NCI-H1930 (cell line): ENCODE measurements around the gene PPP3R1.

Experiments
- DNase-seq, 2 experiments: peaks; one replicate each; lab custom pipeline; 2025; lab: John Stamatoyannopoulos, UW

The PPP3R1 gene

GRCh38 chr2:68258851-68259250 is 6.5 kb upstream of the PPP3R1 start:
- DNase-seq = no peak

DNA sequence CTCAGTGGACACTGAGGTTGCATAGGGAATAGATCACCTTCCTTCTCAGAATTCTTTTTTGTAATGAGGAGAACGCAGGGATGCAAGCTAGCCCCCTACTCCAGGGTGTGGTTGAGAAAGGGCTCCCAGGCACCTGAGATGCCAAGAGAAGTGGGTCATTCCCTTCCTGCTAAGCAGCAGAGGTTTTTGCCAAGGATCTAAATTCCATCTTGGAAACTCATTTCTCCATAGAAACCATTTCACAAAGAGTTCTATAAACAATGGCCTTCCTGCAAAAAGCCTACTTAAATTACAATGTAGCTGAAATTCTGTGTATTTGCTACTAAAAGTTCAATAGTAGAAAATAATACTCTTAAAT is 3.7 kb upstream of the PPP3R1 start:
- no peak for DNase-seq

DNA sequence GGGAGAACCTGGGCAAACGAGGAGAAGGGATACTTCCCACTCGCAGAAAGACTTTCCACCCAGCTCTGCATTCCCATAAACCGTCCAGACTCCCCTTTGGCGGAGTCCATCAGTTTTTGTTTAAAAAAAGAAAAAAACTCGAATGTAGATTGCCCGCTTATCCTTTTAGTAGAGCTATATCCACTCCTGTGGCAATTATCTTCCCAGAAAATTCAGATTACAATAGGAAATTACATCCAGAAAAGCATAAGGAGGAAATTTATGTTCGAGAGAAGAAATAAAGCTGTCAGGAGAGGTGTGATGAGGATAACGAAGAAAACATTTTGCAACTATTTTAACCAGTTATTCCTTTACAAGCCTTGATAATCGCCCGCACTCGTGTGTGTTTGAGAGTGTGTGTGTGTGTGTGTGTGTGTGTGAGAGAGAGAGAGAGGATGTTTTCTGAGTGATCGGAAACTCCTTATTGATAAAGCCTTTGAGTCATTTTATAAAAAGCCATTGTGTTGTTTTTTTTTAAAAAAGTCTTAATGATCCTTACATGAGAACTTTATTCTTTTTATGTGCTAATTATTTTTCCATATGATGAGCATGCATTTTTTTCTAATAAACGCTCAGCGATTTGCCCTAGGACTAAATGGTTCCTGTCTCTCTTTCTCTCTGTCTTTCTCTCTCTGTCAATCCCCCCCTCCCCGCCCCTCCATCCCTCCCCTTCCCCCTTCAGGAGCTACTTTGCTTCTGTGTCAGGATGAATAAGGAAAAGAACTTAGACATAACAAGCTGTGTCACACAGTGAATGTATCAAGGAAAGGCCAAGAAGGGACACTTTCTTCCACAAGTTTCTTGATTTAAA is 1.1 kb upstream of the PPP3R1 start:
- DNase-seq = no peak

DNA sequence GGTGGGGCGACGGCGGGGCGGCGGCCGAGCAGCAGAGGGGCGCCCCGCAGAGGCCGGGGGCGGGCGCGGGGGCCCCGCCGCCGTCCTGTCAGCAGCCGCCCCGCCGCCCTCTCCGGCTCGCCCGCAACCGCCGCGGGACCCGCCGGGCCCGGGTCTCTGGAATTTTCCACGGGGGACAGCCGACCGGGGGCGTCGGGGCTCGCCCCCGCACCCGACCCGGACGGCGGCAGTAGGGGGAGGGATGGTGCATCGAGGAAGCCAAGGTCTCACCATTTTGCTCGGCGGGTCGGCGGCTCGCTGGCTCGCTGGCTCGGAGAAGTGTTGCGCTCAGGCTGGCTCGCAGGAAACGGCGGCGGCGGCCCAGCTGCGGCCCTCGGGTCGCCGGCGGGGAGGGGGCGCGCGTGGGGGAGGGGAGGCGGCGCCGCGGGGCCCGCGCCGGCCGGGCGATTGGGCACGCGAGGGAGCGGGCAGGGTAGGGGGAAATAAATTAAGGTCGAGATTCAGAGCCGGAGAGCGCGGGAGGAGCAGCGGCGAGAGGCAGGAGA is 405 bp downstream of the PPP3R1 start:
- DNase-seq = no peak

- peak; percentile 47 for DNase-seq
Observed at GRCh38 chr2:68251187-68251854, 1.0 kb downstream of the PPP3R1 start.

GRCh38 chr2:68250652-68251186 is 1.6 kb downstream of the PPP3R1 start:
- DNase-seq = no peak

DNA sequence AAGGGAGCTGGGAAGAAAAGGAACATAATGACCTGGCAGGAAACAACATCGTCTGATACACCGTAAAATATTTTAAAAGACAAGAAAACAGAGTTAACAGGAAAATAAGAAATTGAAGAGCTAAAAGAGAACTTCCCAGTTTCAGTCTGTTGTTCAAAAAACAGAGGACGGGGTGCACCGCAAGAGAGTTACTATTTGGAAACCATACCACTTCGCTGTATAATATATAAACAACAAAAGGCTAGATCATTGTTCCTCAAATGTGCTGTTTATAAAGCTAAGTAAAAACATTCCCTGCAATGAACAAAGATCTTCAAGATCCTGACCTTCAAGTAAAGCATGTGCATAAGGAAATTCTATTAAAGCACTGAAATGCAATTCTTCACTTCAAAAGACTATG is 2.1 kb downstream of the PPP3R1 start:
- no peak for DNase-seq

- DNase-seq = no peak
Observed at GRCh38 chr2:68248806-68249205, 3.5 kb downstream of the PPP3R1 start.

DNA sequence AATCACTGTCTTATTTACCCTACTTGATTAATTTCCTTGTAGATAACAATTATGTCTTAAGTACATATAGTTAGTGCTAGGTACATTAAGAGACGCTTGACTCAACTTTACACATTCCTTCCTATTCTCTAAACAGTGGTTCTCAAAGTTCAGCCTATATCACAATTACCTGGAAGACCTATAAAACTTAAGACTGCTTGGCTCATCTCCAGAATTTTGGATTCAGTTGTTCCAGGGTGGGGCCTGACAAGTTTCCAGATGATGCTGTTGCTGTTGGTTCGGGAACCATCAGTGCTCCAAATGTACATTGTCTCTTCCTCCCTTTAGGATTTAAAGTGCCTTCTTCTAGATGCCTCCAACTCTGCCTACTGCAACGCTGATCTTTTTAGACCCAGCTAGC is 4.0 kb downstream of the PPP3R1 start:
- no peak for DNase-seq

DNA sequence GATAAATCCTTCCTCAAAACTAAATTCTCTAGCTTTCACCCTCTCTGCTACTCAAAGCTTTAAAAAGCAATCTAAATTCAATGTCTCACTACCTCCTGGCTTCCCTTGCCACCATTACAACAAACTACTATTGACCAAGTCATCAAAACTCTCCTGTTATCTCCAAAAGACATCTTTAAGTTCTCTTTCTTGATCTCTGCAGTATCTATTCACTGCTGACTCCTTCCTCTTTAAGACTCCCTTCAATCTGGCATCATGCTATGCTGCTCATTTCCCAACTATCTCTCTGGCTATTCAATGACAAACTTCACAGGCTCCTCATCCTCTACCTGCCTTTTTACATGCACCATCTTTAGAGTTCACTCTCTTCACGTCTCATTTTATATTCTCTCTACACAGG is 5.9 kb downstream of the PPP3R1 start:
- no peak for DNase-seq

DNA sequence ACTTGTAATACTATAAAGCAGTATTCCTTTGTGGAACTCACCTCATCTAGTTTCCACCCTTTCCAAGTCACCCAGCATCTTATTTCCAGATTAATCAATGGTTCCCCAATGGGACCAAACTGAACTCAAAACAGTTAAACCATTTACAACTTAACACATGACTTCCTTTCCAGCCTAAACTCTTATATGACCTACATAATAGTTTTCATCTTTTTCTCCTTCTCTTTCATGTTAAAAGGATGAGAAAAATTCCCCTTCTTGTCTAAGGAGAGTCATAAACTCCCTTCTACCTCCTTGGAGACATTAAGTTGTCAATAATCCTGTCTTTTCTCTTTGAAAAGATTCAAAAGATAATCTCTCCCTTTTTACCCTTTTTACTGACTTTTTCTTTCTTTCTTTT is 6.7 kb downstream of the PPP3R1 start:
- DNase-seq = no peak

GRCh38 chr2:68245066-68245465 is 7.3 kb downstream of the PPP3R1 start:
- DNase-seq = no peak

DNA sequence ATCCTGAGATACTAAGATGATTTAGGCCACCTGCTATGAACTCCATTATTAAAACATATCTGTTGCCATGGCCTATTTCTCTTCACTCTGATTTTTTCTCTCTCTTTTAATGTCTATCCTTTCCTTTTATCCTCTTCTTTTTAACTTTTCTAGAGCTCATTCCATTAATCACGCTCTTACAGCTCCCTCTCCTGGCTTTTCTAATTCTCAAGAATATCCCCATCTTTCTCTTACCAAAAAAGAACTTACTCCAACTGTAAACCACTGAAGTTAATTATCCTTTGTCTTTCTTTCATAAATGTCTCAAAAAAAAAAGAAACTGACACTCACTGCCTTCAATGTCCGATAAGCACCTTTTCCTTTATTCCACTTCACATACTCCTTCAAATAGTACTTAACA is 7.9 kb downstream of the PPP3R1 start:
- DNase-seq = no peak

GRCh38 chr2:68241732-68242131 is 10.6 kb downstream of the PPP3R1 start:
- DNase-seq = no peak

DNA sequence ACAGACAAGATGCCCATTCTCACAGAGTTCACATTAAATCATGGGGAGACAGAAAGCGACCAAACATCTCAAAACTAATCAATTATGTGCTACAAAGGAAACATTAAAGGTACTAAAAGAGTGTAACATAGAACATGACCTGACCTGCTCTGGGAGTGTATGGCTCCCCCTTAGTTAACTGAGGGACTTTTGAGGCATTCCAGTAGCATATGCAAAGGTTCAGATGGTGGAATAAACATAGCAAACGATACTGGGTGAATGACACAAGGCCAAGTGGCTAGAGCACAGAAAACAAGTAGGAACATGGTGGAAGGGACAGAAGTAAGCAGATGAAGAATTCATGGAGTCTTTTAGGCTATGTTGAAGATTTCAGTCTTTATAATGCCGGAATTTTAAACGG is 11.9 kb downstream of the PPP3R1 start:
- DNase-seq = no peak

- no peak for DNase-seq
Observed at GRCh38 chr2:68238955-68239822, 13.1 kb downstream of the PPP3R1 start.

GRCh38 chr2:68237976-68238580 is 14.3 kb downstream of the PPP3R1 start:
- DNase-seq = no peak

- no peak for DNase-seq
Observed at GRCh38 chr2:68237404-68237803, 14.9 kb downstream of the PPP3R1 start.

GRCh38 chr2:68236876-68237275 is 15.5 kb downstream of the PPP3R1 start:
- DNase-seq = no peak

GRCh38 chr2:68236103-68236734 is 16.1 kb downstream of the PPP3R1 start:
- no peak for DNase-seq

DNA sequence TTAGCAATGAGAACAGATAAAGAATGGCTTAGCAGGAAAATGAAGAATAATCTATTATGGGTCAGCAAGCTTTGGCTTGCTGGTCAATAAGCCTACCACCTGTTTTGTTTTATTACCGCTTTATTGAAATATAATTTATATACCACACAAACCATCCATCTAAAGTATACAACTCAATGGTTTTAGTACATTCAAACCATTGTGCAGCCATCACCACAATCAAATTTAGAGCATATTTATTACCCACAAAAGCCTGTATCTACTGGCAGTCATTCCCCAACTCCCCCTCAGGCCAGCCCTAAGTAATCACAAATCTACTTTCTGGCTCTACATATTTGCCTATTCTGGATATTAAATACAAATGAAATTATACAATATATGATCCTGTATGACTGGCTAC is 17.2 kb downstream of the PPP3R1 start:
- DNase-seq = no peak
